IPS DF 4.7 (cell line): ENCODE data around the gene CPXCR1.
"Not testable (repeated sequence)": the region's sequence is repeated elsewhere in the genome, so short reads cannot be mapped to it uniquely, and the experiment has no call there.

ENCODE experiments used
- DNase-seq: peaks from one replicate; pipeline ENCODE4 v3.0.0-alpha.2; 2013; ENCODE audit warnings: low spot score; ENCODE audit errors: extremely low read depth

CPXCR1 gene

GRCh38 chrX:88746925-88747324 is at the start of gene CPXCR1:
CPXCR1 (plus strand) TSS chrX:88747225; CDS start chrX:88753415, 6,190 bp downstream.
- DNase-seq: no peak

GRCh38 chrX:88735835-88736234 is 11.2 kb upstream of the CPXCR1 start:
- no peak for DNase-seq

DNA sequence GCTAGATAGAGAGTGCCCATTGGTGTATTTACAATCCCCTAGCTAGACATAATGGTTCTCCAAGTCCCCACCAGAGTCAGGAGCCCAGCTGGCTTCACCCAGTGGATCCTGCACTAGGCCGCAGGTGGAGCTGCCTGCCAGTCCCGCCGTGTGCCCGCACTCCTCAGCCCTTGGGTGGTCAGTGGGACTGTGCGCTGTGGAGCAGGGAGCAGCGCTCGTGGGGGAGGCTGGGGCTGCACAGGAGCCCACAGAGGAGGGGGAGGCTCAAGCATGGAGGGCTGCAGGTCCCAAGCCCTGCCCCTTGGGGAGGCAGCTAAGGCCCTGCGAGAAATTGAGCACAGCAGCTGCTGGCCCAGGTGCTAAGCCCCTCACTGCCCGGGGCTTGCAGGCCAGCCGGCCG is 810 bp upstream of the CPXCR1 start:
- DNase-seq: not testable (repeated sequence)

- DNase-seq: not testable (repeated sequence)
These were observed 5.3 kb downstream of the CPXCR1 start for GRCh38 chrX:88752339-88752738.

DNA sequence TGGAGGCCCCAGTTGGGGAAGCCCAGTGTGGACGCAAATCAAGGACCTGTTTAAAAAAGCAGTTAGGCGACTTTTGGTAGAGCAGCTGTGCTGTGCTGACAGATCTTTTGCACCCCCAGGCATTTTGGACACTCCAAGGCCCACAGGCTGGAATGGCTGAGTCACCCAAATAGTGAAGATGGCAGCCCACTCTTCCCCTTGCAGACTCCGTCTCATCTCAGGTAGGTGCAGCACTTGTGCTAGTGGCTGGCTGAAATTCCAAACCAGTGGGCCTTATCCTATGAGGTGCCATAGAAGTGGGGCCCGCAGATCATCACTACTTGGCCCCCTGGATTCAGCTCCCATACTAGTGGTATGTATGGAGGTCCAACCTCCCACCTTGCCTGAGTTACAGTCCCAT is 42.8 kb downstream of the CPXCR1 start:
- no peak for DNase-seq
